Caco-2 (cell line): ENCODE results near the gene F12. TPM values are rescaled to one million over a fixed set of nuclear protein-coding genes. Genes with fewer than 3 reads are reported as not detected.

Source experiments
- BruUV-seq: library from RNA; stranded (reverse); fragments of 400-500 nt; replicated peaks from 2 replicates; lab custom pipeline; 2021; lab: Mats Ljungman, UMichigan
- CTCF ChIA-PET: fragments of 300-600 bp; sonication (Branson Sonifier 250); formaldehyde crosslinking; loops from one replicate; lab custom pipeline; 2022; ENCODE audit warnings: antibody characterized with exemption; lab: Charles Lee
- POLR2A ChIA-PET: fragments of 300-600 bp; sonication (Branson Sonifier 250); formaldehyde crosslinking; loops from one replicate; lab custom pipeline; 2022; ENCODE audit warnings: antibody characterized with exemption; lab: Charles Lee
- DNase-seq, 2 experiments: peaks; one replicate each; pipeline versions ENCODE4 v3.0.0 to v3.0.0-alpha.2; 2020 to 2022
- H3K27me3 ChIP-seq: replicated peaks from 2 replicates; pipeline ENCODE4 v1.6.0; 2011; ENCODE audit warnings: low read length; ENCODE audit not compliant: control insufficient read depth, insufficient read depth
- H3K36me3 ChIP-seq: 2 replicates; pipeline ENCODE4 v1.5.1; 2011; ENCODE audit warnings: low read length; ENCODE audit not compliant: control insufficient read depth, insufficient read depth
- H3K4me1 ChIP-seq: fragments of 250-450 bp; sonication (Bioruptor Pico); 2 replicates; pipeline ENCODE4 v1.5.1; 2020; ENCODE audit warnings: mild to moderate bottlenecking
- H3K4me3 ChIP-seq: 2 replicates; pipeline ENCODE4 v1.5.1; 2011; ENCODE audit warnings: low read depth, mild to moderate bottlenecking, control low read depth, low read length
- H3K9me3 ChIP-seq: fragments of 250-450 bp; sonication (Bioruptor Pico); 2 replicates; pipeline ENCODE4 v1.5.1; 2020; ENCODE audit warnings: mild to moderate bottlenecking, moderate library complexity
- H3K27ac Mint-ChIP-seq: one replicate; pipeline ENCODE4 v1.8.0; 2022; ENCODE audit warnings: mixed read lengths; ENCODE audit not compliant: unreplicated experiment
- H3K27me3 Mint-ChIP-seq: one replicate; pipeline ENCODE4 v1.8.0; 2022; ENCODE audit warnings: mixed read lengths; ENCODE audit not compliant: insufficient read depth, unreplicated experiment
- H3K36me3 Mint-ChIP-seq: one replicate; pipeline ENCODE4 v1.8.0; 2022; ENCODE audit warnings: mild to moderate bottlenecking, mixed read lengths; ENCODE audit not compliant: insufficient read depth, unreplicated experiment
- H3K4me1 Mint-ChIP-seq: one replicate; pipeline ENCODE4 v1.8.0; 2022; ENCODE audit warnings: low read depth, mixed read lengths; ENCODE audit not compliant: unreplicated experiment
- H3K4me3 Mint-ChIP-seq: one replicate; pipeline ENCODE4 v1.8.0; 2022; ENCODE audit warnings: mild to moderate bottlenecking, moderate library complexity, mixed read lengths; ENCODE audit not compliant: unreplicated experiment
- H3K9me3 Mint-ChIP-seq: one replicate; pipeline ENCODE4 v1.8.0; 2022; ENCODE audit warnings: mixed read lengths; ENCODE audit not compliant: unreplicated experiment
- CTCF ChIP-seq, 2 experiments: fragments of 200-600 bp in 1 of 2; IDR thresholded peaks; 1 replicate in 1 of 2; 2 replicates in 1 of 2; pipeline versions ENCODE4 v1.5.1 to v1.8.0; 2011 to 2022; ENCODE audit warnings: antibody characterized with exemption in 1 of 2, control low read depth in 1 of 2, inconsistent platforms in 1 of 2, low read depth in 1 of 2, low read length in 1 of 2, mild to moderate bottlenecking in 1 of 2, moderate library complexity in 1 of 2; ENCODE audit not compliant: insufficient read depth in 1 of 2, severe bottlenecking in 1 of 2, unreplicated experiment in 1 of 2
- intact Hi-C: fragments of 100-400 bp; cut with micrococcal nuclease; formaldehyde crosslinking; loops from one replicate; pipeline ENCODE4 v1.10.0; 2022; ENCODE audit not compliant: unreplicated experiment
- total RNA-seq: library from RNA; stranded (reverse); gene quantifications from 2 replicates; pipeline ENCODE4 v1.2.3, GENCODE V29; 2022

The F12 gene
- total RNA-seq, 1 experiment from 2014 or later: 13.3 TPM

- Mint-ChIP-seq H3K9me3 (peaks cover 15% of the 10 kb centered on the region), H3K27me3 (no peaks in the 10 kb centered on the region), H3K36me3 (peaks cover 9% of the 10 kb centered on the region), H3K4me1 (peaks cover 9% of the 10 kb centered on the region), H3K27ac (no peak overlapping the region), H3K4me3 (no peak overlapping the region)
- Histone ChIP-seq H3K4me3 (no peak overlapping the region), H3K4me1 (peaks cover 4% of the 10 kb centered on the region; the same call in 1 of the 2 replicates), H3K9me3 (no peaks in the 10 kb centered on the region), H3K27me3 (no peaks in the 10 kb centered on the region), H3K36me3 (no peaks in the 10 kb centered on the region)
- POLR2A ChIA-PET: no interaction called here
- intact Hi-C loops: no loop called here
- no TSS peak for BruUV-seq
- CTCF ChIA-PET: interaction anchor here (0.7 to 1.4 kb wide), 3 partner anchors 15 to 53 kb away, joined by 4 to 9 read pairs (median 8); no protein-coding TSS in a partner anchor
- TF ChIP-seq CTCF (IDR thresholded peaks at IDR 0.05; ENCODE audit: insufficient read depth in 1 of 2, low read depth in 1 of 2, low read length in 1 of 2, severe bottlenecking in 1 of 2, unreplicated experiment in 1 of 2): no peak
- no peak for DNase-seq
Measured at GRCh38 chr5:177355868-177356168, 53.5 kb downstream of the F12 start.

DNA sequence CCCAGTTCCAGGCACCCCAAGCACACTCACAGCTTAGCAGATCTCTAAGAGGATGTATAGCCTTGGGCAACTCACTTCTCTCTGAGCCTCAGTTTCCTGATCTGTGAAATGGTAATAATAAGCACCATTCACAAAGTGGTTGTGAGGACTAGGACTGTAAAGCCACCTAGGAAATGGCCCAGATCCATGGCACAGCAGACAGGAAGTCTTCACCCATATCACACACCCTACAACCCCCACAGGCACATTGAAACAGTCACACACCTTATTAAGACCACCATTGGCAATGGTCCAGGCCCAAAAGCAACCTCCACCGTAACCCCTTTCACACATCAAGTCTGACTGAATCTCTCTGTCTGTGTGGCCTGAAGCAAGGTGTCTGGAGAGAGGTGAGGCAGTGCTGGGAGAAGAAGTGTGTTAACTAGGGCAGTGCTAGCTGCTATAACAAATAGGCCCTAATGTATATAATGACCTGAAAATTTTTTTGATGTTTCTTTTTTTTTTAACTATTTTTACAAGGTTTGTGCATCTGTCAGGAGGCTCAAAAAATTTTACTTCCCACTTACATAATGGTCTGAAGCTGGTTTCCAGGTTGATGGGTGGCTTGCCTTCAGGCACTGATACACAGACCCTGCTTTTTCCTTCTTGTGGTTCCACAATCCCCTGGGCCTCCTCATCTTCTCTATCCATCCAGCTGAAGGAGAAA, 54.0 kb downstream of the F12 start:
- Histone ChIP-seq H3K36me3 (no peaks in the 10 kb centered on the region), H3K4me1 (peaks cover 7% of the 10 kb centered on the region; the same call in 1 of the 2 replicates), H3K9me3 (no peaks in the 10 kb centered on the region), H3K4me3 (no peak overlapping the region), H3K27me3 (no peaks in the 10 kb centered on the region)
- H3K36me3 Mint-ChIP-seq: peaks cover 9% of the 10 kb centered on the region
- CTCF ChIA-PET: interaction anchor here (0.7 kb wide), 1 partner anchor 22 kb away, joined by 8 read pairs; no protein-coding TSS in a partner anchor
- H3K4me3 Mint-ChIP-seq: no peak overlapping the region
- H3K27me3 Mint-ChIP-seq: no peaks in the 10 kb centered on the region
- POLR2A ChIA-PET: no interaction called here
- peaks cover 11% of the 10 kb centered on the region for H3K4me1 Mint-ChIP-seq
- H3K9me3 Mint-ChIP-seq: peaks cover 15% of the 10 kb centered on the region
- intact Hi-C loops: no loop called here
- no TSS peak for BruUV-seq
- H3K27ac Mint-ChIP-seq: no peak overlapping the region
- TF ChIP-seq CTCF (IDR thresholded peaks at IDR 0.05; ENCODE audit: insufficient read depth in 1 of 2, low read depth in 1 of 2, low read length in 1 of 2, severe bottlenecking in 1 of 2, unreplicated experiment in 1 of 2): no peak
- no peak for DNase-seq

- H3K4me3 Mint-ChIP-seq: no peak overlapping the region
- peaks cover 15% of the 10 kb centered on the region for H3K9me3 Mint-ChIP-seq
- H3K9me3 ChIP-seq: no peaks in the 10 kb centered on the region
- ChIA-PET POLR2A (no interaction called here), CTCF (interaction anchor here (1.1 kb wide), 1 partner anchor 16 kb away, joined by 3 read pairs; no protein-coding TSS in a partner anchor)
- 0 out of 2 replicates have a peak, but pooled peaks cover 1% of the 10 kb centered on the region for H3K36me3 ChIP-seq
- H3K4me1 ChIP-seq: peaks cover 12% of the 10 kb centered on the region; the same call in 1 of the 2 replicates
- no peaks in the 10 kb centered on the region for H3K27me3 Mint-ChIP-seq
- no peaks in the 10 kb centered on the region for H3K27me3 ChIP-seq
- no peak for TF ChIP-seq CTCF (IDR thresholded peaks at IDR 0.05; ENCODE audit: insufficient read depth in 1 of 2, low read depth in 1 of 2, low read length in 1 of 2, severe bottlenecking in 1 of 2, unreplicated experiment in 1 of 2)
- peaks cover 17% of the 10 kb centered on the region for H3K4me1 Mint-ChIP-seq
- intact Hi-C loops: no loop called here
- peaks cover 9% of the 10 kb centered on the region for H3K36me3 Mint-ChIP-seq
- BruUV-seq: no TSS peak
- no peak for DNase-seq
- H3K4me3 ChIP-seq: no peak overlapping the region
- no peak overlapping the region for H3K27ac Mint-ChIP-seq
Measured at GRCh38 chr5:177354711-177355110, 54.7 kb downstream of the F12 start.
